OCI-LY1 (cell line): Measurements from ENCODE around the gene ACVR1.

Source experiments
- H2AFZ ChIP-seq: fragments of 200-600 bp; sonication (generic), shearing (Covaris generic); 2 replicates; pipeline ENCODE4 v1.6.0; 2014; ENCODE audit warnings: antibody characterized with exemption, mild to moderate bottlenecking, low read length
- H3F3A ChIP-seq: fragments of 200-600 bp; sonication (generic), shearing (Covaris generic); 2 replicates; pipeline ENCODE4 v1.6.0; 2014; ENCODE audit warnings: mild to moderate bottlenecking, antibody characterized with exemption, low read length, moderate library complexity; ENCODE audit not compliant: insufficient read depth
- H3K27ac ChIP-seq: fragments of 200-600 bp; sonication (generic); 2 replicates; pipeline ENCODE4 v1.5.1; 2014; ENCODE audit warnings: low read length, mixed run types, mild to moderate bottlenecking, low read depth; ENCODE audit not compliant: poor library complexity, severe bottlenecking
- H3K27me3 ChIP-seq: fragments of 200-600 bp; sonication (generic); 2 replicates; pipeline ENCODE4 v1.6.0; 2014; ENCODE audit warnings: antibody characterized with exemption, mild to moderate bottlenecking, low read length, moderate library complexity; ENCODE audit not compliant: insufficient read depth
- H3K36me3 ChIP-seq: fragments of 200-600 bp; sonication (generic); 2 replicates; pipeline ENCODE4 v1.6.1; 2014; ENCODE audit warnings: mild to moderate bottlenecking, antibody characterized with exemption, low read length, moderate library complexity, mixed read lengths; ENCODE audit not compliant: insufficient read depth
- H3K4me1 ChIP-seq: fragments of 200-600 bp; sonication (generic); 2 replicates; pipeline ENCODE4 v1.5.1; 2014; ENCODE audit warnings: mild to moderate bottlenecking, low read length, moderate library complexity; ENCODE audit not compliant: insufficient read depth, severe bottlenecking
- H3K4me2 ChIP-seq: fragments of 200-600 bp; sonication (generic), shearing (Covaris generic); 2 replicates; pipeline ENCODE4 v1.6.1; 2014; ENCODE audit warnings: low read length
- H3K4me3 ChIP-seq: fragments of 200-600 bp; sonication (generic); 2 replicates; pipeline ENCODE4 v1.5.1; 2014; ENCODE audit warnings: low read length, low read depth, mild to moderate bottlenecking, mixed read lengths; ENCODE audit not compliant: poor library complexity, severe bottlenecking
- H3K79me2 ChIP-seq: fragments of 200-600 bp; shearing (Covaris generic); 2 replicates; pipeline ENCODE4 v1.6.1; 2016; ENCODE audit warnings: mixed run types, low read length, mixed read lengths; ENCODE audit not compliant: insufficient read depth
- H3K9ac ChIP-seq: fragments of 200-600 bp; sonication (generic), shearing (Covaris generic); 2 replicates; pipeline ENCODE4 v1.6.1; 2014; ENCODE audit warnings: mild to moderate bottlenecking, low read length, mixed read lengths
- H3K9me2 ChIP-seq: fragments of 200-600 bp; sonication (generic), shearing (Covaris generic); 2 replicates; pipeline ENCODE4 v1.6.1; 2014; ENCODE audit warnings: low read depth, mild to moderate bottlenecking, low read length, mixed read lengths
- H3K9me3 ChIP-seq: fragments of 200-600 bp; shearing (Covaris generic); 2 replicates; pipeline ENCODE4 v1.6.1; 2014; ENCODE audit warnings: low read length, mixed read lengths
- H4K20me1 ChIP-seq: fragments of 200-600 bp; sonication (generic), shearing (Covaris generic); 2 replicates; pipeline ENCODE4 v1.6.0; 2016; ENCODE audit warnings: mild to moderate bottlenecking, low read length; ENCODE audit not compliant: insufficient read depth
- EZH2 ChIP-seq: fragments of 200-600 bp; sonication (generic), shearing (Covaris generic); IDR thresholded peaks from 2 replicates; pipeline ENCODE4 v1.8.0; 2017; ENCODE audit warnings: borderline replicate concordance, mixed run types, mild to moderate bottlenecking, antibody characterized with exemption, low read length, moderate library complexity, mixed read lengths
- TF ChIP-seq, protein P1 (sequence below): fragments of 200-600 bp; sonication (generic), shearing (Covaris generic); IDR thresholded peaks from 2 replicates; pipeline ENCODE4 v1.5.1; 2017; ENCODE audit warnings: mild to moderate bottlenecking, antibody characterized with exemption, low read length, moderate library complexity, mixed read lengths

ACVR1 gene

DNA sequence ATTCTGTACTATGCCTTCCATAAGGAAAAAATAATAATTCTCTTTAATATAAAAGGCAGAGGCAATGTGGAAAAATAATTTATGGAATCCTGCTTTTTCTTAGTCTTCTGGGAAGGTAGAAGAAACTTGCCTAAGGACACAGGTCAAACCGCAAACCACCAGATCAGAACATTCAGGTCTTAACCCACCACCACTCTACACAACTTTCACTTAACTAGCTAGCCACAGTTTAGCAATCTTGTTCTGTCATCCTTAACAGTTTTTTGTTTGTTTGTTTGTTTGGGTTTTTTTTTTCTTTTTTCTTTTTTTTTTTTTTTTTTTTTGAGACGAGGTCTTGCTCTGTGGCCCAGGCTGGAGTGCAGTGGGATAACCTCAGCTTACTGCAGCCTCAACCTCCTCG, 70.6 kb downstream of the ACVR1 start:
- Histone ChIP-seq H3K9ac (no peak overlapping the region), H3K9me3 (no peaks in the 10 kb centered on the region), H3K27ac (no peak overlapping the region), H3K9me2 (no peaks in the 10 kb centered on the region), H2AFZ (no peak overlapping the region), H3K79me2 (no peaks in the 10 kb centered on the region), H3K27me3 (no peaks in the 10 kb centered on the region), H3K4me1 (no peaks in the 10 kb centered on the region), H3K4me3 (no peak overlapping the region), H3K36me3 (no peaks in the 10 kb centered on the region), H3K4me2 (no peak overlapping the region), H4K20me1 (no peaks in the 10 kb centered on the region), H3F3A (no peaks in the 10 kb centered on the region)
- TF ChIP-seq, protein P1, sequence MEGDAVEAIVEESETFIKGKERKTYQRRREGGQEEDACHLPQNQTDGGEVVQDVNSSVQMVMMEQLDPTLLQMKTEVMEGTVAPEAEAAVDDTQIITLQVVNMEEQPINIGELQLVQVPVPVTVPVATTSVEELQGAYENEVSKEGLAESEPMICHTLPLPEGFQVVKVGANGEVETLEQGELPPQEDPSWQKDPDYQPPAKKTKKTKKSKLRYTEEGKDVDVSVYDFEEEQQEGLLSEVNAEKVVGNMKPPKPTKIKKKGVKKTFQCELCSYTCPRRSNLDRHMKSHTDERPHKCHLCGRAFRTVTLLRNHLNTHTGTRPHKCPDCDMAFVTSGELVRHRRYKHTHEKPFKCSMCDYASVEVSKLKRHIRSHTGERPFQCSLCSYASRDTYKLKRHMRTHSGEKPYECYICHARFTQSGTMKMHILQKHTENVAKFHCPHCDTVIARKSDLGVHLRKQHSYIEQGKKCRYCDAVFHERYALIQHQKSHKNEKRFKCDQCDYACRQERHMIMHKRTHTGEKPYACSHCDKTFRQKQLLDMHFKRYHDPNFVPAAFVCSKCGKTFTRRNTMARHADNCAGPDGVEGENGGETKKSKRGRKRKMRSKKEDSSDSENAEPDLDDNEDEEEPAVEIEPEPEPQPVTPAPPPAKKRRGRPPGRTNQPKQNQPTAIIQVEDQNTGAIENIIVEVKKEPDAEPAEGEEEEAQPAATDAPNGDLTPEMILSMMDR, result no peak
- no peak for TF ChIP-seq EZH2

GRCh38 chr2:157804355-157804754, 71.8 kb downstream of the ACVR1 start:
- Histone ChIP-seq H3K4me1 (no peaks in the 10 kb centered on the region), H3K9ac (no peak overlapping the region), H3K4me2 (no peak overlapping the region), H3K79me2 (no peaks in the 10 kb centered on the region), H3K9me3 (no peaks in the 10 kb centered on the region), H4K20me1 (no peaks in the 10 kb centered on the region), H2AFZ (no peak overlapping the region), H3K27ac (no peak overlapping the region), H3F3A (no peaks in the 10 kb centered on the region), H3K4me3 (no peak overlapping the region), H3K36me3 (no peaks in the 10 kb centered on the region), H3K27me3 (no peaks in the 10 kb centered on the region), H3K9me2 (no peaks in the 10 kb centered on the region)
- no peak for TF ChIP-seq EZH2
- TF ChIP-seq, protein P1, result no peak

GRCh38 chr2:157803952-157804351, 72.2 kb downstream of the ACVR1 start:
- H3K4me2 ChIP-seq, result no peak overlapping the region
- H3K36me3 ChIP-seq, result no peaks in the 10 kb centered on the region
- H3K79me2 ChIP-seq, result no peaks in the 10 kb centered on the region
- no peaks in the 10 kb centered on the region for H3K27me3 ChIP-seq
- no peak overlapping the region for H2AFZ ChIP-seq
- no peak overlapping the region for H3K9ac ChIP-seq
- H3F3A ChIP-seq, result no peaks in the 10 kb centered on the region
- no peaks in the 10 kb centered on the region for H3K9me3 ChIP-seq
- no peak overlapping the region for H3K4me3 ChIP-seq
- no peaks in the 10 kb centered on the region for H3K9me2 ChIP-seq
- H4K20me1 ChIP-seq, result no peaks in the 10 kb centered on the region
- no peak overlapping the region for H3K27ac ChIP-seq
- TF ChIP-seq EZH2, result no peak
- TF ChIP-seq, protein P1, result no peak
- H3K4me1 ChIP-seq, result no peaks in the 10 kb centered on the region
